Neural cell (in vitro differentiated cells): ENCODE data around the gene ARHGEF4. TPM values are rescaled to one million over a fixed set of nuclear protein-coding genes. Genes with fewer than 3 reads are reported as not detected.

Experiments used
- H2AFZ ChIP-seq: fragments of 200-600, 300-800 bp; sonication (generic), shearing (Covaris generic); 2 replicates; pipeline ENCODE4 v1.6.0; 2014; ENCODE audit warnings: low read depth, mild to moderate bottlenecking, antibody characterized with exemption, low read length, moderate library complexity
- H3F3A ChIP-seq: fragments of 200-600 bp; shearing (Covaris generic); 2 replicates; pipeline ENCODE4 v1.6.1; 2016; ENCODE audit warnings: mild to moderate bottlenecking, moderate library complexity, mixed read lengths, antibody characterized with exemption, low read length; ENCODE audit not compliant: insufficient read depth, poor library complexity, severe bottlenecking
- H3K27ac ChIP-seq: fragments of 200-600, 300-800 bp; sonication (generic), shearing (Covaris generic); 2 replicates; pipeline ENCODE4 v1.5.1; 2014; ENCODE audit warnings: mild to moderate bottlenecking, low read length, moderate library complexity
- H3K27me3 ChIP-seq: fragments of 300-800, 200-600 bp; sonication (generic), shearing (Covaris generic); 2 replicates; pipeline ENCODE4 v1.6.0; 2014; ENCODE audit warnings: mild to moderate bottlenecking, low read depth, low read length, moderate library complexity; ENCODE audit not compliant: insufficient read depth
- H3K36me3 ChIP-seq: fragments of 300-800, 200-600 bp; sonication (generic), shearing (Covaris generic); 2 replicates; pipeline ENCODE4 v1.5.1; 2014; ENCODE audit warnings: mild to moderate bottlenecking, antibody characterized with exemption, low read length, moderate library complexity; ENCODE audit not compliant: insufficient read depth
- H3K4me2 ChIP-seq: fragments of 300-800, 200-600 bp; sonication (generic), shearing (Covaris generic); 2 replicates; pipeline ENCODE4 v1.6.0; 2014; ENCODE audit warnings: mild to moderate bottlenecking, low read length
- H3K4me3 ChIP-seq: fragments of 300-800, 200-600 bp; sonication (generic), shearing (Covaris generic); 2 replicates; pipeline ENCODE4 v1.5.1; 2014; ENCODE audit warnings: mild to moderate bottlenecking, low read length, moderate library complexity
- H3K79me2 ChIP-seq: fragments of 200-600 bp; shearing (Covaris generic); replicated peaks from 2 replicates; pipeline ENCODE4 v1.6.0; 2014; ENCODE audit warnings: mild to moderate bottlenecking, low read length, moderate library complexity; ENCODE audit not compliant: insufficient read depth
- H3K9ac ChIP-seq: fragments of 300-800, 200-600 bp; sonication (generic), shearing (Covaris generic); 2 replicates; pipeline ENCODE4 v1.6.1; 2016; ENCODE audit warnings: mild to moderate bottlenecking, low read length, mixed read lengths
- H3K9me2 ChIP-seq: fragments of 200-600 bp; shearing (Covaris generic); 2 replicates; pipeline ENCODE4 v1.6.1; 2016; ENCODE audit warnings: mild to moderate bottlenecking, low read length, mixed read lengths; ENCODE audit not compliant: insufficient read depth
- H3K9me3 ChIP-seq: fragments of 200-600, 300-800 bp; sonication (generic), shearing (Covaris generic); 2 replicates; pipeline ENCODE4 v1.6.1; 2016; ENCODE audit warnings: mild to moderate bottlenecking, mixed run types, low read length, moderate library complexity, mixed read lengths
- H4K20me1 ChIP-seq: fragments of 200-600 bp; shearing (Covaris generic); 2 replicates; pipeline ENCODE4 v1.6.1; 2016; ENCODE audit warnings: mild to moderate bottlenecking, mixed run types; ENCODE audit not compliant: insufficient read depth
- CTCF ChIP-seq: fragments of 450-650 bp; IDR thresholded peaks from 2 replicates; pipeline ENCODE4 v1.5.1; 2014; ENCODE audit warnings: antibody characterized with exemption, mild to moderate bottlenecking, moderate library complexity; ENCODE audit not compliant: poor library complexity, severe bottlenecking
- EP300 ChIP-seq: fragments of 450-650 bp; conservative IDR thresholded peaks from 2 replicates; pipeline ENCODE4 v1.6.1; 2014; ENCODE audit warnings: antibody characterized with exemption, mild to moderate bottlenecking, moderate library complexity; ENCODE audit not compliant: poor library complexity, severe bottlenecking
- EZH2 ChIP-seq: fragments of 200-600, 300-800 bp; shearing (Covaris generic), sonication (generic); IDR thresholded peaks from 2 replicates; pipeline ENCODE4 v1.6.1; 2014; ENCODE audit warnings: antibody characterized with exemption, low read length, borderline replicate concordance, mild to moderate bottlenecking; ENCODE audit not compliant: insufficient read depth, poor library complexity, severe bottlenecking
- MXI1 ChIP-seq: fragments of 450-650 bp; conservative IDR thresholded peaks from 2 replicates; pipeline ENCODE4 v1.6.1; 2014; ENCODE audit warnings: antibody characterized with exemption, mild to moderate bottlenecking; ENCODE audit not compliant: poor library complexity, severe bottlenecking
- POLR2AphosphoS5 ChIP-seq: IDR thresholded peaks from 2 replicates; pipeline ENCODE4 v1.6.1; 2012
- RAD21 ChIP-seq: fragments of 450-650 bp; conservative IDR thresholded peaks from 2 replicates; pipeline ENCODE4 v1.6.1; 2014; ENCODE audit warnings: antibody characterized with exemption, mild to moderate bottlenecking, moderate library complexity
- SMC3 ChIP-seq: fragments of 450-650 bp; conservative IDR thresholded peaks from 2 replicates; pipeline ENCODE4 v1.6.1; 2014; ENCODE audit warnings: antibody characterized with exemption, mild to moderate bottlenecking, moderate library complexity; ENCODE audit not compliant: poor library complexity
- TAF1 ChIP-seq: IDR thresholded peaks from 2 replicates; pipeline ENCODE4 v1.6.1; 2012; ENCODE audit warnings: low read depth
- polyA plus RNA-seq: library from polyadenylated mRNA; depleted of rRNA; stranded (reverse); fragments of >200 nt; gene quantifications from 2 replicates; pipeline ENCODE4 v1.2.3, GENCODE V29; 2014
- TF ChIP-seq, protein P1 (sequence below): IDR thresholded peaks from 2 replicates; pipeline ENCODE4 v1.6.1; 2012; ENCODE audit warnings: borderline replicate concordance

Gene ARHGEF4
- polyA plus RNA-seq, 1 donor from 2014 or later: 45.9 TPM

DNA sequence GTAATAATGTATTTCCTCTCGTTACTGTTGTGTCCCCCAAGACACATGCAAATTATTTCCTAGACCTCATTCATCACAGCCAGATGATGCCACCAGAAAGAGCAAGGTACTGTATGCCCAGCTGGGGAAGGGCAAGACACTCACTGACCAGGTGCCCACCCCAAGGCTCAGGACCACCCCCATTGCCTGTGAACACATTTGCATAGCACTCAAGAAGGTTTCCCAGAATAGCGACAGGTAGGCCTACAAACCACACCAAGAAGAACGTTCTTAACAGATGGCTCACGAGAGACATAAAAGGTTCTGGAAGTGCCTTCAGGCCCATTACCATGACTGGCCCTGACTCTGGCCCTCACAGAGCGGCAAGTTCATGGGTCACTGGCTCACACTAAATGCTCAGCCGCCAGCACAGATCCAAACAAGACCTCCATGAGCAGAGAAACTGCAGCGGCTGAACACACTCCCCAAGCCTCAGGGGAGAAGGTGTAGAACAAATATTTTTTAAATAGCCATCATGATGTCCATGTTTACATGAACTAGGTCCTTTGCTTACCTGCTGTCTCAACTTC lies 212.5 kb downstream of the ARHGEF4 start:
- no peak overlapping the region for H2AFZ ChIP-seq
- H3K9me3 ChIP-seq: no peaks in the 10 kb centered on the region
- no peak overlapping the region for H3K9ac ChIP-seq
- TF ChIP-seq EZH2 (no peak), POLR2AphosphoS5 (no peak), MXI1 (no peak), RAD21 (no peak), TAF1 (no peak), CTCF (no peak), EP300 (no peak), SMC3 (no peak)
- TF ChIP-seq, protein P1, sequence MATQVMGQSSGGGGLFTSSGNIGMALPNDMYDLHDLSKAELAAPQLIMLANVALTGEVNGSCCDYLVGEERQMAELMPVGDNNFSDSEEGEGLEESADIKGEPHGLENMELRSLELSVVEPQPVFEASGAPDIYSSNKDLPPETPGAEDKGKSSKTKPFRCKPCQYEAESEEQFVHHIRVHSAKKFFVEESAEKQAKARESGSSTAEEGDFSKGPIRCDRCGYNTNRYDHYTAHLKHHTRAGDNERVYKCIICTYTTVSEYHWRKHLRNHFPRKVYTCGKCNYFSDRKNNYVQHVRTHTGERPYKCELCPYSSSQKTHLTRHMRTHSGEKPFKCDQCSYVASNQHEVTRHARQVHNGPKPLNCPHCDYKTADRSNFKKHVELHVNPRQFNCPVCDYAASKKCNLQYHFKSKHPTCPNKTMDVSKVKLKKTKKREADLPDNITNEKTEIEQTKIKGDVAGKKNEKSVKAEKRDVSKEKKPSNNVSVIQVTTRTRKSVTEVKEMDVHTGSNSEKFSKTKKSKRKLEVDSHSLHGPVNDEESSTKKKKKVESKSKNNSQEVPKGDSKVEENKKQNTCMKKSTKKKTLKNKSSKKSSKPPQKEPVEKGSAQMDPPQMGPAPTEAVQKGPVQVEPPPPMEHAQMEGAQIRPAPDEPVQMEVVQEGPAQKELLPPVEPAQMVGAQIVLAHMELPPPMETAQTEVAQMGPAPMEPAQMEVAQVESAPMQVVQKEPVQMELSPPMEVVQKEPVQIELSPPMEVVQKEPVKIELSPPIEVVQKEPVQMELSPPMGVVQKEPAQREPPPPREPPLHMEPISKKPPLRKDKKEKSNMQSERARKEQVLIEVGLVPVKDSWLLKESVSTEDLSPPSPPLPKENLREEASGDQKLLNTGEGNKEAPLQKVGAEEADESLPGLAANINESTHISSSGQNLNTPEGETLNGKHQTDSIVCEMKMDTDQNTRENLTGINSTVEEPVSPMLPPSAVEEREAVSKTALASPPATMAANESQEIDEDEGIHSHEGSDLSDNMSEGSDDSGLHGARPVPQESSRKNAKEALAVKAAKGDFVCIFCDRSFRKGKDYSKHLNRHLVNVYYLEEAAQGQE: no peak
- H3K4me2 ChIP-seq: no peak overlapping the region
- H3K4me3 ChIP-seq: no peak overlapping the region
- no peaks in the 10 kb centered on the region for H3K9me2 ChIP-seq
- no peaks in the 10 kb centered on the region for H3K27me3 ChIP-seq
- no peaks in the 10 kb centered on the region for H3K79me2 ChIP-seq
- no peaks in the 10 kb centered on the region for H4K20me1 ChIP-seq
- no peaks in the 10 kb centered on the region for H3F3A ChIP-seq
- H3K36me3 ChIP-seq: peaks cover 6% of the 10 kb centered on the region
- no peak overlapping the region for H3K27ac ChIP-seq

DNA sequence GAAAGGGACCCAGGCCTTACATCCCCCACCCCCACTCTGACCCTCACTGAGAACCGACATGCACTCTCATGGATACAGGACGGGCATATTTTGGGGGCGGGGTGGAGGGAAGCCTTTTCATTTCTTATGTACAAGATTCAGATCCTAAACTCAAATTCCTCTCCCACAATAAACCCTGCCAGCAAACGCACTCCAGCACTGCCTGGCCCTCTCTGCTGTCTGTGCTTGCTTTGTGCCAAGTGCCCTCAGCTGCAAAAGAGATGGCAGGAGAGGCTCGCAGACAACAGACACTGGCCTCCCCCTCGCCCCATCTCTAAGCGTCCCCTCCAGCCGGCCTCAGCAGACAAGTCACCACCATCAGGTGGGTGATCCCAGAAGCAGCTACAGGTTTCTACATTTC lies 214.2 kb downstream of the ARHGEF4 start:
- no peaks in the 10 kb centered on the region for H3K79me2 ChIP-seq

More for the DNA sequence above, 214.2 kb downstream of the ARHGEF4 start:
- no peak overlapping the region for H3K9ac ChIP-seq
- H3K27ac ChIP-seq: no peak overlapping the region
- no peaks in the 10 kb centered on the region for H3F3A ChIP-seq
- H3K4me2 ChIP-seq: no peak overlapping the region
- H3K36me3 ChIP-seq: peaks cover 6% of the 10 kb centered on the region
- H3K27me3 ChIP-seq: no peaks in the 10 kb centered on the region
- H3K9me2 ChIP-seq: no peaks in the 10 kb centered on the region
- no peaks in the 10 kb centered on the region for H3K9me3 ChIP-seq
- no peak overlapping the region for H3K4me3 ChIP-seq
- TF ChIP-seq SMC3: no peak
- TF ChIP-seq EZH2: no peak
- no peak for TF ChIP-seq RAD21
- no peak for TF ChIP-seq MXI1
- no peak for TF ChIP-seq TAF1
- no peak for TF ChIP-seq POLR2AphosphoS5
- TF ChIP-seq EP300: no peak
- TF ChIP-seq, protein P1: no peak
- no peak for TF ChIP-seq CTCF
- H4K20me1 ChIP-seq: no peaks in the 10 kb centered on the region
- no peak overlapping the region for H2AFZ ChIP-seq
